ENCODE data around the gene SPINT1.

GRCh38 chr15:40845036-40845435 is 1.2 kb downstream of the SPINT1 start:
- TF ChIP-seq CTCF (IDR thresholded peaks at IDR 0.05), result no peak
- TF ChIP-seq POLR2A (IDR thresholded peaks at IDR 0.05), result no peak
